ENCODE results near the gene GGN. TPM values are rescaled to one million over a fixed set of nuclear protein-coding genes. Genes with fewer than 3 reads are reported as not detected.
"Not testable (repeated sequence)": the region's sequence is repeated elsewhere in the genome, so short reads cannot be mapped to it uniquely, and the experiment has no call there.

Gene GGN
- total RNA-seq, 4 donors from 2014 or later: 0.13 TPM; not detected in 3

GRCh38 chr19:38412491-38412890, 24.7 kb upstream of the GGN start:
- ATAC-seq (no peak), DNase-seq (no peak)
- Histone ChIP-seq H3K9me3 (no peaks in the 10 kb centered on the region), H3K27me3 (no peaks in the 10 kb centered on the region), H3K4me3 (no peak overlapping the region), H3K27ac (no peak overlapping the region), H3K36me3 (no peaks in the 10 kb centered on the region), H3K4me1 (no peaks in the 10 kb centered on the region)
- in situ Hi-C loops (cut with MboI; ENCODE audit: low sequenced_read_pairs in 4 of 4) (no loop called here), intact Hi-C loops (cut with DNase I; ENCODE audit: low total_unique reads) (no loop called here)
- TF ChIP-seq POLR2A (IDR thresholded peaks at IDR 0.05): no peak
- no peak for TF ChIP-seq CTCF (IDR thresholded peaks at IDR 0.05 in 4 of 5, conservative IDR thresholded peaks at IDR 0.05 in 1 of 5)

GRCh38 chr19:38411898-38412297, 24.1 kb upstream of the GGN start:
- H3K9me3 ChIP-seq; H3K4me1 ChIP-seq; intact Hi-C loops (cut with DNase I; ENCODE audit: low total_unique reads); H3K4me3 ChIP-seq; ATAC-seq; in situ Hi-C loops (cut with MboI; ENCODE audit: low sequenced_read_pairs in 4 of 4); H3K27ac ChIP-seq; DNase-seq; H3K36me3 ChIP-seq; H3K27me3 ChIP-seq: not testable (repeated sequence)

GRCh38 chr19:38411041-38411712, 23.3 kb upstream of the GGN start:
- no peak overlapping the region for H3K4me3 ChIP-seq

DNA sequence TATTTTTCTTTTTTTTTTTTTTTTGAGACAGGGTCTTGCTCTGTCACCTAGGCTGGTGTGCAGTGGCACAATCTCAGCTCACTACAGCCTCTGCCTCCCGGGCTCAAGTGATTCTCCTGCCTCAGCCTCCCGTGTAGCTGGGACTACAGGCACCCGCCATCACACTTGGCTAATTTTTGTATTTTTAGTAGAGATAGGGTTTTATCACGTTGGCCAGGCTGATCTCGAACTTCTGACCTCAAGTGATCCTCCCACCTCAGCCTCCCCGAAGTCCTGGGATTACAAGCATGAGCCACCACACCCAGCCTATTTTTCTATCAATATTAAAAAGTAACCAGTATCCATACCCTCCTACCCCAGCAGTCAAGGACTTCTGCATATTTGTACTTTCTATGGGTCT, 22.6 kb upstream of the GGN start:
- H3K9me3 ChIP-seq, H3K4me1 ChIP-seq: not testable (repeated sequence)

More at GRCh38 chr19:38411041-38411712, 23.3 kb upstream of the GGN start:
- intact Hi-C loops (cut with DNase I; ENCODE audit: low total_unique reads) (no loop called here), in situ Hi-C loops (cut with MboI; ENCODE audit: low sequenced_read_pairs in 4 of 4) (no loop called here)
- ATAC-seq (no peak), DNase-seq (no peak)
- Histone ChIP-seq H3K36me3 (no peaks in the 10 kb centered on the region), H3K9me3 (no peaks in the 10 kb centered on the region), H3K4me1 (no peaks in the 10 kb centered on the region), H3K27ac (no peak overlapping the region), H3K27me3 (no peaks in the 10 kb centered on the region)
- no peak for TF ChIP-seq POLR2A (IDR thresholded peaks at IDR 0.05)
- no peak for TF ChIP-seq CTCF (IDR thresholded peaks at IDR 0.05 in 4 of 5, conservative IDR thresholded peaks at IDR 0.05 in 1 of 5)

DNA sequence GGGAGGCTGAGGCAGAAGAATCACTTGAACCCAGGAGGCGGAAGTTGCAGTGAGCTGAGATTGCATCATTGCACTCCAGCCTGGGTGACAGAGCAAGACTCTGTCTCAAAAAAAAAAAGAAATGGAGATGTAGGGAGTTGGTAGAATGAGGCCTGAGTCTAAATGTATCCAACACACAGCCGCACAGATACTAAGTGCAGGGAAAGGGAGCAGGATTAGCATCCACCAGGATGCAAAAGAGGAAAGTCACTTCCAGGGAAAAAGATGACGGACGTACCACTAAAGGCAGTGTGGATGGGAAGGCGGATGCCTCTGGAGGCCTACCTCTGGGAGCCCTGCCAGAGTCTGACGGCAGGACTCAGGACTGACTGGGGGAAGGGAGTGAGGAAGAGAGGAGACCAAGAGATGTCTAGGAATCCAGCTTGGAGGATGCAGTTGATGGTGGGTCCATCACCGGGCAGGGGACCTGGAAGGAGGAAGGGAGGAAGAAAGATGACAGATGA, 21.8 kb upstream of the GGN start:
- H3K4me1 ChIP-seq: no peaks in the 10 kb centered on the region
- ATAC-seq (no peak), DNase-seq (no peak)
- H3K36me3 ChIP-seq: no peaks in the 10 kb centered on the region
- H3K27me3 ChIP-seq: no peaks in the 10 kb centered on the region
- no peak overlapping the region for H3K27ac ChIP-seq
- in situ Hi-C loops (cut with MboI; ENCODE audit: low sequenced_read_pairs in 4 of 4): loop anchor here in 3 of 4 donors (10.0 kb wide), 2 partner anchors 225 to 515 kb away; no protein-coding TSS in a partner anchor
- H3K9me3 ChIP-seq: no peaks in the 10 kb centered on the region
- intact Hi-C loops (cut with DNase I; ENCODE audit: low total_unique reads): loop anchor here (10.0 kb wide), 1 partner anchor 45 kb away; no protein-coding TSS in a partner anchor
- no peak overlapping the region for H3K4me3 ChIP-seq
- TF ChIP-seq POLR2A (IDR thresholded peaks at IDR 0.05) (no peak), CTCF (IDR thresholded peaks at IDR 0.05 in 4 of 5, conservative IDR thresholded peaks at IDR 0.05 in 1 of 5) (no peak)

More for the DNA sequence above, 22.6 kb upstream of the GGN start:
- in situ Hi-C loops (cut with MboI; ENCODE audit: low sequenced_read_pairs in 4 of 4); intact Hi-C loops (cut with DNase I; ENCODE audit: low total_unique reads); ATAC-seq; H3K27ac ChIP-seq; H3K36me3 ChIP-seq; H3K27me3 ChIP-seq; DNase-seq; H3K4me3 ChIP-seq: not testable (repeated sequence)

Data from gastrocnemius medialis (tissue), 4 donors.